Measurements from ENCODE around the gene CEP20. TPM values are rescaled to one million over a fixed set of nuclear protein-coding genes. Genes with fewer than 3 reads are reported as not detected.
A peak's percentile ranks its signal among the peaks of the same experiment; 100 is the strongest.

The CEP20 gene
- total RNA-seq, 3 donors from 2014 or later: 23.2 to 26.8 (median 26.4) TPM

GRCh38 chr16:15879255-15879811 is 9.1 kb downstream of the CEP20 start:
- Histone ChIP-seq H3K4me1 (ENCODE audit: low read depth) (no peaks in the 10 kb centered on the region), H3K36me3 (ENCODE audit: low read depth) (peaks cover 6% of the 10 kb centered on the region), H3K9me3 (no peaks in the 10 kb centered on the region), H3K4me3 (no peak overlapping the region)
- DNase-seq: no peak
- TF ChIP-seq CTCF (IDR thresholded peaks at IDR 0.05): no peak
- peak; percentile 19 for ATAC-seq
- intact Hi-C loops (cut with DNase I, micrococcal nuclease): loop anchor here (10.0 kb wide), 1 partner anchor 245 kb away; no protein-coding TSS in a partner anchor

GRCh38 chr16:15876503-15876902 is 11.9 kb downstream of the CEP20 start:
- Histone ChIP-seq H3K4me3 (no peak overlapping the region), H3K36me3 (ENCODE audit: low read depth) (no peaks in the 10 kb centered on the region), H3K4me1 (ENCODE audit: low read depth) (no peaks in the 10 kb centered on the region), H3K9me3 (no peaks in the 10 kb centered on the region)
- ATAC-seq (no peak), DNase-seq (no peak)
- intact Hi-C loops (cut with DNase I, micrococcal nuclease): loop anchor here (10.0 kb wide), 1 partner anchor 248 kb away; no protein-coding TSS in a partner anchor
- TF ChIP-seq CTCF (IDR thresholded peaks at IDR 0.05): no peak

- DNase-seq: peak in 2 of 3 donors; percentile 50 to 79
- peak; percentile 20 for TF ChIP-seq CTCF (IDR thresholded peaks at IDR 0.05)
- intact Hi-C loops (cut with DNase I, micrococcal nuclease): loop anchor here (10.0 kb wide), 1 partner anchor 250 kb away; no protein-coding TSS in a partner anchor
- Histone ChIP-seq H3K9me3 (no peaks in the 10 kb centered on the region), H3K4me1 (ENCODE audit: low read depth) (no peaks in the 10 kb centered on the region), H3K4me3 (no peak overlapping the region), H3K36me3 (ENCODE audit: low read depth) (no peaks in the 10 kb centered on the region)
- peak; percentile 88 for ATAC-seq
Measured at GRCh38 chr16:15874745-15875314, 13.6 kb downstream of the CEP20 start.

- no peak for TF ChIP-seq CTCF (IDR thresholded peaks at IDR 0.05)
- no peaks in the 10 kb centered on the region for H3K9me3 ChIP-seq
- no peak overlapping the region for H3K4me3 ChIP-seq
- ATAC-seq (no peak), DNase-seq (no peak)
- intact Hi-C loops (cut with DNase I, micrococcal nuclease): loop anchor here (10.0 kb wide), 1 partner anchor 251 kb away; no protein-coding TSS in a partner anchor
- H3K36me3 ChIP-seq (ENCODE audit: low read depth): no peaks in the 10 kb centered on the region
- no peaks in the 10 kb centered on the region for H3K4me1 ChIP-seq (ENCODE audit: low read depth)
Measured at GRCh38 chr16:15873737-15874136, 14.7 kb downstream of the CEP20 start.

- no peak for DNase-seq
- H3K4me1 ChIP-seq (ENCODE audit: low read depth): no peaks in the 10 kb centered on the region
- intact Hi-C loops (cut with DNase I, micrococcal nuclease): loop anchor here (10.0 kb wide), 1 partner anchor 252 kb away; no protein-coding TSS in a partner anchor
Measured at GRCh38 chr16:15873301-15873700, 15.1 kb downstream of the CEP20 start.

More at GRCh38 chr16:15873301-15873700, 15.1 kb downstream of the CEP20 start:
- Histone ChIP-seq H3K4me3 (no peak overlapping the region), H3K36me3 (ENCODE audit: low read depth) (no peaks in the 10 kb centered on the region), H3K9me3 (no peaks in the 10 kb centered on the region)
- TF ChIP-seq CTCF (IDR thresholded peaks at IDR 0.05): no peak
- no peak for ATAC-seq

Data from mucosa of descending colon (tissue), 3 donors.